Thyroid gland (tissue), 4 donors: ENCODE measurements around the gene TLE1.

Experiments used
- POLR2A ChIP-seq, 2 donors: fragments of 450-650 bp; IDR thresholded peaks; one replicate each; pipeline ENCODE4 v1.6.1; 2017; ENCODE audit warnings: antibody characterized with exemption in 2 of 2, mild to moderate bottlenecking in 2 of 2, moderate library complexity in 1 of 2
- TF ChIP-seq, protein P1 (sequence below), 6 experiments: fragments of 200-600 bp in 3 of 6; fragments of 450-650 bp in 3 of 6; sonication (generic) in 3 of 6; IDR thresholded peaks; one replicate each; pipeline ENCODE4 v1.5.1; 2016 to 2019; ENCODE audit warnings: antibody characterized with exemption in 6 of 6, mild to moderate bottlenecking in 2 of 6, inconsistent platforms in 1 of 6, moderate library complexity in 1 of 6

DNA sequence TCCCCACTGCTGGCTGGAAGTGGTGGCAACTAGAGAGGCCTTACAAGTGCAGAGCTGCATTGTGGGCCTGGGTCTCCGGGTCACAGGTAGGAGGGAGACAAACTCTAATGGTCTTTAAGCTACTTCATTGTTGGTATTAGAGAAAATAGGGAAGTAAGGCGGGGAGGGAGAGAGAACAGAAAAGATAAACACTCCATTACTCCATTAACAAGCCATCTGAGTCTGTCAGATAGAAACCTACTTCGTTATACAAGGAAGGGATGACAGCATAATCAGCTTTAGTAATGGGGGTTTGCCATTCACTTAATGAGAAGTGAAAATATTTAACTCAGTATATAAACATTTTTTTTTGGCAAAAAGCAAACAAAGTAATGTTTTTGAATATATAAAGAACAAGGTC is 107.4 kb downstream of the TLE1 start:
- TF ChIP-seq, protein P1, sequence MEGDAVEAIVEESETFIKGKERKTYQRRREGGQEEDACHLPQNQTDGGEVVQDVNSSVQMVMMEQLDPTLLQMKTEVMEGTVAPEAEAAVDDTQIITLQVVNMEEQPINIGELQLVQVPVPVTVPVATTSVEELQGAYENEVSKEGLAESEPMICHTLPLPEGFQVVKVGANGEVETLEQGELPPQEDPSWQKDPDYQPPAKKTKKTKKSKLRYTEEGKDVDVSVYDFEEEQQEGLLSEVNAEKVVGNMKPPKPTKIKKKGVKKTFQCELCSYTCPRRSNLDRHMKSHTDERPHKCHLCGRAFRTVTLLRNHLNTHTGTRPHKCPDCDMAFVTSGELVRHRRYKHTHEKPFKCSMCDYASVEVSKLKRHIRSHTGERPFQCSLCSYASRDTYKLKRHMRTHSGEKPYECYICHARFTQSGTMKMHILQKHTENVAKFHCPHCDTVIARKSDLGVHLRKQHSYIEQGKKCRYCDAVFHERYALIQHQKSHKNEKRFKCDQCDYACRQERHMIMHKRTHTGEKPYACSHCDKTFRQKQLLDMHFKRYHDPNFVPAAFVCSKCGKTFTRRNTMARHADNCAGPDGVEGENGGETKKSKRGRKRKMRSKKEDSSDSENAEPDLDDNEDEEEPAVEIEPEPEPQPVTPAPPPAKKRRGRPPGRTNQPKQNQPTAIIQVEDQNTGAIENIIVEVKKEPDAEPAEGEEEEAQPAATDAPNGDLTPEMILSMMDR (IDR thresholded peaks at IDR 0.05) = no peak
- no peak for TF ChIP-seq POLR2A (IDR thresholded peaks at IDR 0.05)
